Measurements from ENCODE around the gene SHBG. TPM values are rescaled to one million over a fixed set of nuclear protein-coding genes. Genes with fewer than 3 reads are reported as not detected.
A peak's percentile ranks its signal among the peaks of the same experiment; 100 is the strongest.

SHBG gene
- total RNA-seq, 2 experiments from 2014 or later, result 0.53 TPM; not detected in 1

DNA sequence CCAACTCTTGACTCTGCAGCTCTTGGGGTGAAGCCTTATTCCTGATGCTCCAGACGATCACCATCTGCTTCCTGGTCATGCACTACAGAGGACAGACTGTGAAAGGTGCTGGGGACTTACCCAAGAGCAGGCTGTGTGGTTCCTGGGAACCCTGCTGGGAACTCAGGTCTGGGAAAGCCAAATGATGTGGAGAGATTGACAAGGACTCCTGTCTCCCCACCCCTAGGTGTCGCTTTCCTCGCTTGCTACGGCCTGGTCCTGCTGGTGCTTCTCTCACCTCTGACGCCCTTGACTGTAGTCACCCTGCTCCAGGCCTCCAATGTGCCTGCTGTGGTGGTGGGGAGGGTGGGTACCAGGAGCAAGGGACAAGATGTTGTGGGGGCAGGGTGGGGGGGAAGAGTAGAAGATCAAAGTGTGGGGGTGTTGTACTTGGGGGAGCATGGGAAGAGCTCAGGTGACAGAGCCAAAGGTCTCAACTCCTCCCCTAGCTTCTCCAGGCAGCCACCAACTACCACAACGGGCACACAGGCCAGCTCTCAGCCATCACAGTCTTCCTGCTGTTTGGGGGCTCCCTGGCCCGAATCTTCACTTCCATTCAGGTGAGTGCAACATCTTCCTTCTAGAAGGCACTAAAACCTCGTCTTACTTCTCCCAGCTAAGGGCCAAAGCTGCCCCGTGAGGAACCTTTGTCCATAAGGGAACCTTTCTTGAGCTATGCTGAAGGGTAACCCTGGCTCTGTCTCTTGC, 43.1 kb upstream of the SHBG start:
- no TSS peak for BruUV-seq (replicated peaks)
- Histone ChIP-seq H3K27ac (ENCODE audit: low read depth, low read length, poor library complexity, severe bottlenecking) (no peak overlapping the region), H3K36me3 (ENCODE audit: insufficient read depth, low read length) (peaks cover 68% of the 10 kb centered on the region; the same call in 1 of the 2 replicates), H3K9me2 (ENCODE audit: insufficient read depth, low read length) (no peaks in the 10 kb centered on the region), H3K79me2 (ENCODE audit: insufficient read depth, low read depth, low read length) (peaks cover 5% of the 10 kb centered on the region; the same call in 1 of the 2 replicates), H2AFZ (ENCODE audit: low read length) (no peak overlapping the region), H3K4me3 (ENCODE audit: low read depth, low read length, poor library complexity, severe bottlenecking) (no peak overlapping the region), H4K20me1 (ENCODE audit: insufficient read depth, low read length) (no peaks in the 10 kb centered on the region), H3K4me2 (ENCODE audit: low read length) (no peak overlapping the region), H3K4me1 (ENCODE audit: insufficient read depth, low read length, poor library complexity, severe bottlenecking) (peaks cover 18% of the 10 kb centered on the region), H3K9me3 (ENCODE audit: low read length) (no peaks in the 10 kb centered on the region)
- TF ChIP-seq EZH2phosphoT487 (IDR thresholded peaks at IDR 0.05; ENCODE audit: borderline replicate concordance, low read depth, low read length), result no peak
- TF ChIP-seq, protein P1, sequence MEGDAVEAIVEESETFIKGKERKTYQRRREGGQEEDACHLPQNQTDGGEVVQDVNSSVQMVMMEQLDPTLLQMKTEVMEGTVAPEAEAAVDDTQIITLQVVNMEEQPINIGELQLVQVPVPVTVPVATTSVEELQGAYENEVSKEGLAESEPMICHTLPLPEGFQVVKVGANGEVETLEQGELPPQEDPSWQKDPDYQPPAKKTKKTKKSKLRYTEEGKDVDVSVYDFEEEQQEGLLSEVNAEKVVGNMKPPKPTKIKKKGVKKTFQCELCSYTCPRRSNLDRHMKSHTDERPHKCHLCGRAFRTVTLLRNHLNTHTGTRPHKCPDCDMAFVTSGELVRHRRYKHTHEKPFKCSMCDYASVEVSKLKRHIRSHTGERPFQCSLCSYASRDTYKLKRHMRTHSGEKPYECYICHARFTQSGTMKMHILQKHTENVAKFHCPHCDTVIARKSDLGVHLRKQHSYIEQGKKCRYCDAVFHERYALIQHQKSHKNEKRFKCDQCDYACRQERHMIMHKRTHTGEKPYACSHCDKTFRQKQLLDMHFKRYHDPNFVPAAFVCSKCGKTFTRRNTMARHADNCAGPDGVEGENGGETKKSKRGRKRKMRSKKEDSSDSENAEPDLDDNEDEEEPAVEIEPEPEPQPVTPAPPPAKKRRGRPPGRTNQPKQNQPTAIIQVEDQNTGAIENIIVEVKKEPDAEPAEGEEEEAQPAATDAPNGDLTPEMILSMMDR (conservative IDR thresholded peaks at IDR 0.05; ENCODE audit: low read length), result peak; percentile 64; the same call in 1 of the 2 replicates
- ChIA-PET CTCF (ENCODE audit: unreplicated experiment) (no interaction called here), POLR2A (interaction anchor here (0.6 kb wide), 1 partner anchor 181 kb away, joined by 4 read pairs; no protein-coding TSS in a partner anchor)
- intact Hi-C loops (cut with micrococcal nuclease; ENCODE audit: unreplicated experiment), result no loop called here
- peak; percentile 36 for DNase-seq (ENCODE audit: low spot score)

DNA sequence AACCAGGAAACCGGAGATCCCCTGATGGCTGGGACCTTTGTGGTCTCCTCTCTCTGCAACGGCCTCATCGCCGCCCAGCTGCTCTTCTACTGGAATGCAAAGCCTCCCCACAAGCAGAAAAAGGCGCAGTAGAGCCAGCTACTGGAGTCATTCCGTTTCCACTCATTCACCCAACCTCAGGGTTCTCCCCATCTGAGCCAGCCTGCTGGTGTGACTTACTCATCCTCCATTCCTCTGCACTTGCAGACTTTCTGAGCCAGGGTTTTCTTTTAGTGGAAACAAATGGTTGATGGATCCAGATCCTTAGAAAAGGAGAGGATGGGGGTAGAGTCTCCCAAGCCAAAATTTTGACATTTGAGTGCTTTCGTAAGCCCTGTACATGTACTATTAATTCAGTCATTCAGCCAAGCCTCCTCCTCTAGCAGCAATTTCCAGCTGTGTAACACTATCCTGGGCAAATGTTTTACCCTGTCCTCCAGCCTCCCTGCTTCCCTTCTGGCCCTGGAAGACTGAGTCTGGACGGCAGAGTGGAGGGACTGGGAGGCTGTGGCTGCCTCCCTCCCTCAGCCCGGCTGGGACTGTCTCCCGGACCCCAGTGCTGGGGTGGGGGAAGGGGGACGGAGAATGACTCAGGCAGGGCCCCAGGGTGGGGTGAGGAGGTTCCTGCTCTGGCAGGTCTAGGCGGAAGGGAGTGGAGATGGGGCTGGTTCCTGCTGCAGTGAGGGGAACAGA, 42.3 kb upstream of the SHBG start:
- POLR2A ChIA-PET, result interaction anchor here (0.6 kb wide), 1 partner anchor 182 kb away, joined by 4 read pairs; no protein-coding TSS in a partner anchor
- TSS peak; percentile 20 for BruUV-seq (replicated peaks)
- H3K27ac ChIP-seq (ENCODE audit: low read depth, low read length, poor library complexity, severe bottlenecking), result no peak overlapping the region
- H3K9me3 ChIP-seq (ENCODE audit: low read length), result no peaks in the 10 kb centered on the region
- TF ChIP-seq EZH2phosphoT487 (IDR thresholded peaks at IDR 0.05; ENCODE audit: borderline replicate concordance, low read depth, low read length), result no peak
- TF ChIP-seq, protein P1 (conservative IDR thresholded peaks at IDR 0.05; ENCODE audit: low read length), result no peak
- H4K20me1 ChIP-seq (ENCODE audit: insufficient read depth, low read length), result no peaks in the 10 kb centered on the region
- peaks cover 69% of the 10 kb centered on the region for H3K36me3 ChIP-seq (ENCODE audit: insufficient read depth, low read length)
- H3K4me3 ChIP-seq (ENCODE audit: low read depth, low read length, poor library complexity, severe bottlenecking), result no peak overlapping the region
- CTCF ChIA-PET (ENCODE audit: unreplicated experiment), result no interaction called here
- no peaks in the 10 kb centered on the region for H3K9me2 ChIP-seq (ENCODE audit: insufficient read depth, low read length)
- intact Hi-C loops (cut with micrococcal nuclease; ENCODE audit: unreplicated experiment), result no loop called here
- no peak overlapping the region for H3K4me2 ChIP-seq (ENCODE audit: low read length)
- no peak for DNase-seq (ENCODE audit: low spot score)
- H3K4me1 ChIP-seq (ENCODE audit: insufficient read depth, low read length, poor library complexity, severe bottlenecking), result peaks cover 18% of the 10 kb centered on the region
- peaks cover 5% of the 10 kb centered on the region; the same call in 1 of the 2 replicates for H3K79me2 ChIP-seq (ENCODE audit: insufficient read depth, low read depth, low read length)
- H2AFZ ChIP-seq (ENCODE audit: low read length), result no peak overlapping the region
